HG02938 (cell line): ENCODE data around the gene CUBN.
A peak's percentile ranks its signal among the peaks of the same experiment; 100 is the strongest.

Experiments used
- ATAC-seq: cut with Tn5 transposase; IDR thresholded peaks from one replicate; pipeline ENCODE4 v1.9.1; 2021; ENCODE audit warnings: mild to moderate bottlenecking, moderate library complexity; ENCODE audit not compliant: unreplicated experiment

The CUBN gene

GRCh38 chr10:16798571-16798970, 331.0 kb downstream of the CUBN start:
- no peak for ATAC-seq

- no peak for ATAC-seq
Observed at GRCh38 chr10:16795410-16796073, 334.1 kb downstream of the CUBN start.

DNA sequence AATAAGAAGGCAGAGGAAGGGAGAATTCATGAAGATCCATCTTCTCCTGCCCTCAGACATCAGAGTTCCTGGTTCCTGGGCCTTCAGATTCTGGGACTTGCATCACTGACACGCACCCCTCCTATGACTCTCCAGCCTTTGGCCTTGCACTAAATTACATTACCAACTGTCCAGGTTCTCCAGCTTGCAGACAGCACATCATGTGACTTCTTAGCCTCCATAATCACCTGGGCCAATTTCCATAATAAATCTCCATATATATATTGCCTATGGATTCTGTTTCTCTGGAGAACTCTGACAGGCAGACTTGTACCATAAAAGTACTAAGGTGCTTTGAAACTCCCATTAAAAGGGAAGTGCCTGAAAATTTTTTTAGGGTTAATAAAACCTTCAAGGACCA, 335.6 kb downstream of the CUBN start:
- no peak for ATAC-seq

DNA sequence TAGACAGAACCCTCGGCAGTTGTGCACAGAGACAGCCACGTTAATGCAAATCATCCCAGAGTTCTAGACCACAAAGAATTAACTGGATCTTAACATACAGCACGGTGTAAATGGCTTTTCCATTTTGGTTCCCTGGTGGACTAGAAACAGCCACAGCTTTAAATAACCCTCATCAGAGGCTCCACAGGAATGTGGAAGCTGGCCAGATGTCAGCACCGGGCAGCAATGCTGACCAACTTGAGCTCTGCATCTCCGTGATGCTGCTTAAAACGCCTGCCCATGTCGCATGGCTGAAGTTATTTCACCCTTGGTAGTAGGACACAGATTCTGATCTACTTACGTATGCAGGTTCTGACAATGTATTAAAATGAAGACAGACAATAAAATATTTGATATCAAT, 336.9 kb downstream of the CUBN start:
- no peak for ATAC-seq

DNA sequence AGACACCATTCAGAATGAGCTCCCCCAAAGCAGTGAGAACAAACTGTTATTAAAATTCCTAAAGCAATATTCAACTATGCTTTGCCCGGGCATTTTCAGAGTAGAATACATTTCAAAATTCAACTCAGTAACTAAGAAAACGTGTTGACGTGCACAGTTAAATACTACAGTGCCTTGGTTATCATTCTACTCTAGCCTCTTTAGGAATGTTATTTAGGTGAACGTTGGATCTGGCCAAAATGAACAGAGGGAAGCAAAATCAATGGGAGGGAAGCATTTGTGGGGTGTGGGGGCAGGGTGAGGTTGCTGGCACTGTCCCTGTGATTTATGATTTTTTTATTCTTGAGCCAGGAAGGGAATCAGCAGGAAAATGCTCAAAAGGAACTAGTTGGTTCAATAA, 339.8 kb downstream of the CUBN start:
- ATAC-seq, result no peak

DNA sequence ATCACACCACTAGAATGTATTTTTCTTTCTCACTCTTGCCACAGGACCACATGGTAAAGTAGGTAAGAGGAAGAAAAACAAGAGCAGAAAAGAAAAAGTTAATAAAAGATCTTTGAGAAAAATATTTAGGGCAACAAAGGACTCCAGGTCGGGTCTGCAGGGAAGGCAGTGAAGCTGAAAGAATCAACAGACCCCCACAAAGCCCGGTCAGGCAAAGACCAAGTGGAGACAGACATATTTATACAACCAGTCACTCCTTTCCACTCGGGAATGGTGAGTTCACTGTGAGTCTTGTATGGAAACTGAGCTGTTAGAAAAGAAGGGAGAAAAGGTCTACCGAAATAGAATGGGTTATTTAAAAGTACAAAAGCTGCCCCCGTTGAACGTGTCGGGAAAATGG, 340.4 kb downstream of the CUBN start:
- no peak for ATAC-seq

GRCh38 chr10:16788778-16789177, 340.8 kb downstream of the CUBN start:
- ATAC-seq, result no peak

- ATAC-seq, result no peak
Observed at GRCh38 chr10:16788125-16788524, 341.5 kb downstream of the CUBN start.

DNA sequence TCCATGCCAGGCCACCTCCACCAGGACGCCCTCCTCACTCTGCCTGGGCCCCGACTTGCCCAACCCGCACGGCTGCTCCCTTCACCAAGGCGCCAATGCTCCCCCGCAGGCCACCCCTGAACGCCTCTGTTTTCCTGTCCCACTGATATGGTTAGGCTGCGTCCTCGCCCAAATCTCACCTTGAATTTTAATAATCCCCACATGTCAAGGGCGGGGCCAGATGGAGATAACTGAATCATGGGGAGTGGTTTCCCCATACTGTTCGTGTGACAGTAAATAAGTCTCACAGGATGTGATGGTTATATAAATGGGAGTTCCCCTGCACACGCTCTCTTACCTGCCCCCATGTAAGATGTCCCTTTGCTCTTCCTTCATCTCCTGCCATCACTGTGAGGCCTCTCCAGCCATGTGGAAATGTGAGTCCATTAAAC, 342.2 kb downstream of the CUBN start:
- peak; percentile 86 for ATAC-seq

- no peak for ATAC-seq
Observed at GRCh38 chr10:16780338-16780880, 349.2 kb downstream of the CUBN start.

- no peak for ATAC-seq
Observed at GRCh38 chr10:16779384-16779915, 350.2 kb downstream of the CUBN start.

- no peak for ATAC-seq
Observed at GRCh38 chr10:16777473-16778370, 351.9 kb downstream of the CUBN start.

DNA sequence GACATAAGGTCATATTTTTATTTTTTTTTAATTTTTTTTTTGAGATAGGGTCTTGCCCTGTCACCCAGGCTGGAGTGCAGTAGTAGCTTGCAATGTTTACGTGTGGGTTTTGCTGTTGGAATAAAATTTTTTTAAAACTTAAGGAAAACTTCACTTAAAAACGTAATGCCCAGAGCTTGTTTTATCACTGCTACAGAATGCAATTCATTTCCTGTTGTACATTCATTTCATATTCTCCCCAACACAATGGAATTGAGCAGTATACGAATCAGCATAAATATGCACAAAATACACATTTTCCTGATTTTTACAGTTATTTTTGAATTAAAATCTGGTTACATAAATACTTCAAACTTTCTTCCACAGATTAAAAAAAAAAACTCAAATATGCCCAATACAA, 352.7 kb downstream of the CUBN start:
- ATAC-seq, result no peak
